Smooth muscle cell (in vitro differentiated cells): ENCODE measurements around the gene VEGFA. TPM values are rescaled to one million over a fixed set of nuclear protein-coding genes. Genes with fewer than 3 reads are reported as not detected.

Experiments used
- DNase-seq: peaks from one replicate; lab custom pipeline; 2025; ENCODE audit not compliant: unreplicated experiment; lab: John Stamatoyannopoulos, UW
- H2AFZ ChIP-seq: fragments of 200-600 bp; sonication (generic); 2 replicates; pipeline ENCODE4 v1.6.0; 2016; ENCODE audit warnings: antibody characterized with exemption, low read depth, mild to moderate bottlenecking
- H3F3A ChIP-seq: fragments of 200-600 bp; sonication (generic); 2 replicates; pipeline ENCODE4 v1.6.0; 2017; ENCODE audit warnings: antibody characterized with exemption, low read depth
- H3K27ac ChIP-seq: fragments of 200-600 bp; sonication (generic); 2 replicates; pipeline ENCODE4 v1.5.1; 2016; ENCODE audit warnings: low read depth, mild to moderate bottlenecking
- H3K27me3 ChIP-seq: fragments of 200-600 bp; sonication (generic); 2 replicates; pipeline ENCODE4 v1.6.1; 2016; ENCODE audit warnings: low read depth, mild to moderate bottlenecking
- H3K36me3 ChIP-seq: fragments of 200-600 bp; sonication (generic); 2 replicates; pipeline ENCODE4 v1.5.1; 2016; ENCODE audit warnings: low read depth
- H3K4me1 ChIP-seq: fragments of 200-600 bp; sonication (generic); 2 replicates; pipeline ENCODE4 v1.5.1; 2016; ENCODE audit warnings: low read depth
- H3K4me2 ChIP-seq: fragments of 200-600 bp; sonication (generic); 2 replicates; pipeline ENCODE4 v1.6.0; 2016; ENCODE audit warnings: mild to moderate bottlenecking
- H3K4me3 ChIP-seq: fragments of 200-600 bp; sonication (generic); 2 replicates; pipeline ENCODE4 v1.5.1; 2016; ENCODE audit warnings: mild to moderate bottlenecking
- H3K79me2 ChIP-seq: fragments of 200-600 bp; sonication (generic); 2 replicates; pipeline ENCODE4 v1.6.0; 2016; ENCODE audit warnings: low read depth, mild to moderate bottlenecking
- H3K9ac ChIP-seq: fragments of 200-600 bp; sonication (generic); 2 replicates; pipeline ENCODE4 v1.6.0; 2016; ENCODE audit warnings: low read depth
- H3K9me3 ChIP-seq: fragments of 200-600 bp; sonication (generic); replicated peaks from 2 replicates; pipeline ENCODE4 v1.5.1; 2016; ENCODE audit warnings: low read depth
- H4K20me1 ChIP-seq: fragments of 200-600 bp; sonication (generic); 2 replicates; pipeline ENCODE4 v1.6.0; 2016; ENCODE audit warnings: low read depth
- WGBS: methylation state at CpG from one replicate; pipeline ENCODE4 v1.1.7; 2016; ENCODE audit warnings: low lambda C conversion rate; 5-methylcytosine and 5-hydroxymethylcytosine counted together
- polyA plus RNA-seq: library from polyadenylated mRNA; unstranded; fragments of >200 nt; fragmentation: Nextera tagmentation; extraction: Ambion mirVana; gene quantifications from 2 replicates; pipeline ENCODE4 v1.2.1, GENCODE V29; 2016
- total RNA-seq: library from RNA; depleted of rRNA; stranded (reverse); fragments of >200 nt; gene quantifications from 2 replicates; pipeline ENCODE4 v1.2.3, GENCODE V29; 2014
- TF ChIP-seq, protein P1 (sequence below): fragments of 200-600 bp; sonication (generic); IDR thresholded peaks from 2 replicates; pipeline ENCODE4 v1.5.1; 2017; ENCODE audit warnings: borderline replicate concordance, mild to moderate bottlenecking, antibody characterized with exemption; ENCODE audit not compliant: insufficient read depth, poor library complexity, severe bottlenecking

Gene VEGFA
- total and polyA plus RNA-seq, 2 experiments from 2014 or later = 116 to 136 TPM

DNA sequence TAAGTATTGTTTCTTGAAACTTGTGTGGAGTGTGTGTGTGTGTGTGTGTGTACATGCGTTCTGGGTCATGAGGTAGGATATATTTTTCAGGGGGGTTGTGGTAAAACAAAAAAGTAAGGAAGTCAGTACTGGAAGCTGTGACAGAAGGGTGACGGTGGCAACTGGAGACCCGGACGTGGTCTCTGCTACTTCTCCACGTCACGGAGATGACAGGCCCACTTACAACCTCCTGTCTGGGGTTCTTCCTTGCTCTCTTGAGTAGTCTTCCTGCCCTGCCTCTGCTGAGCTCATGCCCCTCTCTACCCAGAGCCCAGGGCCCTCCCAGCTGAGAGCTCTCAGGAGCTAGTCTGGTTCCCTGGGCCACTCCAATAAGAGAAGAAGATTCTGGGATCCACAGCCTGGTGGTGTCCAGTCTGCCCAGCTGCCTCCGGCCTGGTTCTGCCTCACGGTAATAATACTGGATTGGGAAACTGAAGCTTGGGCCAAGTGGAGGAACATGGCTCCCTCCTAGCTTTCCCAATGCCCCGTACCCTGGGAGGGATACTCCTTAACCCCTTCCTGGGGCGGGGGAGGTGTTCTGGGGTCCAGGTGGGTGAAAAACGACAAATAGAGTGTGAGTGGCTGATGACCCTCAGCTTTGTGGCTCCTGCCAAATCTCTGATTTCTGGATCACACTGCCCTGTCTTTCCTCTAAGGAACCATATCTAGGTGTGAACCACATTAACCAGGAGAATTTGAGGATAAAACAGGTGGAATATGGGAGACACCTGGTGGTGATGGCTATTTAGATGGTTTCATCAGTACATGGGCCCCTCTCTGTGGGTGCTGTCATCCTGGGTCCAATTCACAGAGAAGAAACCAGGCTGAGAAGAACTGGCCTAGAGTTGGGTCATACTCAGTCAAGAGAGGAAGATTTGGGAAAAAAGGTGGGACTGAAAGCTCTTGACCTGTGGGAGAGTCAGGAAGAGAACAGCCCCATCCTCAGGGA is 27.2 kb downstream of the VEGFA start:
- no peaks in the 10 kb centered on the region for H3K9me3 ChIP-seq
- no peaks in the 10 kb centered on the region for H3F3A ChIP-seq
- no peak overlapping the region for H2AFZ ChIP-seq
- no peaks in the 10 kb centered on the region for H3K4me1 ChIP-seq
- H3K27ac ChIP-seq = no peak overlapping the region
- WGBS = 92% methylated on average over 11 of the region's 11 CpGs
- no peaks in the 10 kb centered on the region for H3K36me3 ChIP-seq
- no peaks in the 10 kb centered on the region for H4K20me1 ChIP-seq
- no peak overlapping the region for H3K9ac ChIP-seq
- H3K79me2 ChIP-seq = no peaks in the 10 kb centered on the region
- H3K27me3 ChIP-seq = no peaks in the 10 kb centered on the region
- no peak for DNase-seq
- no peak overlapping the region for H3K4me3 ChIP-seq
- TF ChIP-seq, protein P1, sequence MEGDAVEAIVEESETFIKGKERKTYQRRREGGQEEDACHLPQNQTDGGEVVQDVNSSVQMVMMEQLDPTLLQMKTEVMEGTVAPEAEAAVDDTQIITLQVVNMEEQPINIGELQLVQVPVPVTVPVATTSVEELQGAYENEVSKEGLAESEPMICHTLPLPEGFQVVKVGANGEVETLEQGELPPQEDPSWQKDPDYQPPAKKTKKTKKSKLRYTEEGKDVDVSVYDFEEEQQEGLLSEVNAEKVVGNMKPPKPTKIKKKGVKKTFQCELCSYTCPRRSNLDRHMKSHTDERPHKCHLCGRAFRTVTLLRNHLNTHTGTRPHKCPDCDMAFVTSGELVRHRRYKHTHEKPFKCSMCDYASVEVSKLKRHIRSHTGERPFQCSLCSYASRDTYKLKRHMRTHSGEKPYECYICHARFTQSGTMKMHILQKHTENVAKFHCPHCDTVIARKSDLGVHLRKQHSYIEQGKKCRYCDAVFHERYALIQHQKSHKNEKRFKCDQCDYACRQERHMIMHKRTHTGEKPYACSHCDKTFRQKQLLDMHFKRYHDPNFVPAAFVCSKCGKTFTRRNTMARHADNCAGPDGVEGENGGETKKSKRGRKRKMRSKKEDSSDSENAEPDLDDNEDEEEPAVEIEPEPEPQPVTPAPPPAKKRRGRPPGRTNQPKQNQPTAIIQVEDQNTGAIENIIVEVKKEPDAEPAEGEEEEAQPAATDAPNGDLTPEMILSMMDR = no peak
- no peak overlapping the region for H3K4me2 ChIP-seq

DNA sequence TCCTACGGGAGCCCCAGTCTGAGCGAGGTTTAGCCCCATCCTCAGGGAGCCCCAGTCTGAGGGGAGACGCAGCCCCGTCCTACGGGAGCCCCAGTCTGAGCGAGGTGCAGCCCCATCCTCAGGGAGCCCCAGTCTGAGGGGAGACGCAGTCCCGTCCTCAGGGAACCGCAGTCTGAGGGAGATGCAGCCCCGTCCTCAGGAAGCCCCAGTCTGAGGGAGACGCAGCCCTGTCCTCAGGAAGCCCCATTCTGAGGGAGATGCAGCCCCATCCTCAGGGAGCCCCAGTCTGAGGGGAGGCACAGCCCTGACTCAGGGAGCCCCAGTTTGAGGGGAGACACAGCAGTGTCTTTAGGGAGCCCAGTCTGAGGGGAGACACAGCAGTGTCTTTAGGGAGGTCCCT is 27.9 kb downstream of the VEGFA start:
- no peak for DNase-seq
- Histone ChIP-seq H3K9me3 (no peaks in the 10 kb centered on the region), H3K4me1 (no peaks in the 10 kb centered on the region), H4K20me1 (no peaks in the 10 kb centered on the region), H3K4me2 (no peak overlapping the region), H2AFZ (no peak overlapping the region), H3K36me3 (no peaks in the 10 kb centered on the region), H3K9ac (peak overlapping the region; percentile 47), H3F3A (no peaks in the 10 kb centered on the region), H3K79me2 (no peaks in the 10 kb centered on the region), H3K27me3 (no peaks in the 10 kb centered on the region), H3K4me3 (no peak overlapping the region), H3K27ac (no peak overlapping the region)
- 95% methylated on average over 11 of the region's 11 CpGs for WGBS
- TF ChIP-seq, protein P1 = no peak

DNA sequence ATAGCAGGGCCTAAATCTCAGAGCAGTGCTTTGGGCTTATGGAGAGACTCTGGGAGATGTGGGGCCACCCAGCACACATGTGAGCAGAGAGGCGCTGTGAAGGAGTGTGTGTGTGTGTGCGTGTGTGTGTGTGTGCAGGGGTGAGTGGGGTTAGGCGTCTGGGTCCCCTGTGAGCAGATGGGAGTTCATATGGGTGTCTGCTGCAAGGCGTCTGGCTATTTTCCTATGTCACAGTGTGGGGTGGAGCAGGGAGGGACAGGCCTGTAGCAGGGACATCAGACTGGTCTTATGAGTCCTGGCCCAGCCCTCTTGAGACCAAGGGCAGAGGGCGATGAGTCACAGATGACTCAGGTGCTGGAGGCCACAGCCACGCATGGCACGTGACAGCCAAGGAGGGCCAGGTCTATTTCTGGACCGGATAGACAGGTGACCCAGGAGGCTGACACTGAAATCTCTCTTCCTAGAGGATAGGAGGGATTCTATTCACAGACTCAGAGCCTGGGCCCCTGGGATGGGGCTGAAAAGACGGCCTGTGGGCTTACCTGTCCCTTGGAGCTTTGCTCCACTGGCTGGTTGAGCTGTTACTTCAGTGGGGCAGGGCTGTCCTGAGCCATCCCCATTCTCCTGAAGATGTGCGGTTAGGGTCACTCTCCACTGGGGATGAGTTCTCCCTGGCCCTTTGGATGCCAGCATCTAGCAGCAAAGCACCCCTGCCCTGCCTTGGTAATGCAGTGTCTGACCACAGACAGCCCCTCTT is 28.9 kb downstream of the VEGFA start:
- H3K36me3 ChIP-seq = no peaks in the 10 kb centered on the region
- no peaks in the 10 kb centered on the region for H4K20me1 ChIP-seq
- H3K4me1 ChIP-seq = no peaks in the 10 kb centered on the region
- 26% methylated on average over 10 of the region's 10 CpGs for WGBS
- H3K27me3 ChIP-seq = no peaks in the 10 kb centered on the region
- H3F3A ChIP-seq = no peaks in the 10 kb centered on the region
- no peak for DNase-seq
- peak overlapping the region; percentile 66 for H3K27ac ChIP-seq
- H3K9ac ChIP-seq = peak overlapping the region; percentile 47
- H3K4me3 ChIP-seq = no peak overlapping the region
- no peaks in the 10 kb centered on the region for H3K9me3 ChIP-seq
- TF ChIP-seq, protein P1 = no peak
- H3K79me2 ChIP-seq = no peaks in the 10 kb centered on the region
- H2AFZ ChIP-seq = no peak overlapping the region
- peak overlapping the region; percentile 8 for H3K4me2 ChIP-seq
